Ishikawa (cell line): ENCODE measurements around the gene RFX6.

ENCODE experiments used
- CEBPB ChIP-seq: IDR thresholded peaks from 2 replicates; pipeline ENCODE4 v1.6.1; 2012
- CREB1 ChIP-seq: IDR thresholded peaks from 2 replicates; pipeline ENCODE4 v1.6.1; 2012; ENCODE audit warnings: low read depth
- EGR1 ChIP-seq: IDR thresholded peaks from 2 replicates; pipeline ENCODE4 v1.6.1; 2012
- EP300 ChIP-seq: IDR thresholded peaks from 2 replicates; pipeline ENCODE4 v1.6.1; 2012; ENCODE audit warnings: borderline replicate concordance
- FOXM1 ChIP-seq: IDR thresholded peaks from 2 replicates; pipeline ENCODE4 v1.6.1; 2012; ENCODE audit warnings: low read depth, borderline replicate concordance
- NFIC ChIP-seq: IDR thresholded peaks from 2 replicates; pipeline ENCODE4 v1.6.1; 2012
- RAD21 ChIP-seq: IDR thresholded peaks from 2 replicates; pipeline ENCODE4 v1.6.1; 2012; ENCODE audit warnings: low read depth
- TAF1 ChIP-seq: IDR thresholded peaks from 2 replicates; pipeline ENCODE4 v1.6.1; 2012; ENCODE audit warnings: low read depth, mild to moderate bottlenecking
- TCF12 ChIP-seq: IDR thresholded peaks from 2 replicates; pipeline ENCODE4 v1.6.1; 2012; ENCODE audit warnings: low read depth
- TEAD4 ChIP-seq: IDR thresholded peaks from 2 replicates; pipeline ENCODE4 v1.6.1; 2012
- YY1 ChIP-seq: IDR thresholded peaks from 2 replicates; pipeline ENCODE4 v1.6.1; 2012; ENCODE audit warnings: low read depth
- ZBTB7A ChIP-seq: IDR thresholded peaks from 2 replicates; pipeline ENCODE4 v1.6.1; 2012; ENCODE audit warnings: low read depth
- TF ChIP-seq, protein P1 (sequence below): IDR thresholded peaks from 2 replicates; pipeline ENCODE4 v1.6.1; 2012
- TF ChIP-seq, protein P2 (sequence below): IDR thresholded peaks from 2 replicates; pipeline ENCODE4 v1.6.1; 2012
- TF ChIP-seq, protein P3 (sequence below): IDR thresholded peaks from 2 replicates; pipeline ENCODE4 v1.6.1; 2012; ENCODE audit warnings: low read depth, mild to moderate bottlenecking

RFX6 gene

DNA sequence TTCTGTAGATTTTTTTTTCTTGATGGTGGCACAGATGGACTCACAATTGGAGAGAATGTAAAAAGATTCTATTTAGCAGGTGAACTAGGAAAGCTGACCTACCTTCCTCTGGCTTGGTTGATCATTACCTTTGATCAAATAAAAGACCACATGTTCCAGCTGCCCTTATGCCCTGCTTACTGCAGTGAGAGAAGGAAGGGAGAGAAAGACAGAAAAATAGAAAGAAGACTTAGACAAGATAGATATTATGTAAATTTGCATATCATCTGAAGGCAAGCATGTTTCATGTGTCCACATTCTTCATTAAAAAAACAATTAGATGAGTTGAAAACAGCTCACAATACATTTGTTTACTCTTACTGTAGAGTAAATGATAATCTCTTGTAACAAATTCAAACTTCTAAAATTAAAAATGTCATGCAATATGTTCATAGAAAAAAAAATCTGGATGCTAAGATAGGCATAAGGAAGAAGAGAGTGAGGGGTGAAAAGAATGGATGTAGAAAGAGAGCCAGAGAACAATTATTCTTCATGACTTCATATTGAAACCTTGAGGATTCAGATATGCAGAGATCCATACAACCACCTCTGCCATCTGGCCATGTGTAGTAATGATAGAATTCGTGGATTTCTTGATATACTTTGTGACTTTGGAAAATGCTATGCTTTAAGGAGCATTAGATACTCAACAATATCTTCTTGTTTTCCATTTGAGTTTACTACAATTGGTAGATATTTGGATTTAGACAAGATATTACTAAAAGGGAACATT is 71.7 kb downstream of the RFX6 start:
- TF ChIP-seq, protein P1, sequence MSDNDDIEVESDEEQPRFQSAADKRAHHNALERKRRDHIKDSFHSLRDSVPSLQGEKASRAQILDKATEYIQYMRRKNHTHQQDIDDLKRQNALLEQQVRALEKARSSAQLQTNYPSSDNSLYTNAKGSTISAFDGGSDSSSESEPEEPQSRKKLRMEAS, result no peak
- TF ChIP-seq, protein P2, sequence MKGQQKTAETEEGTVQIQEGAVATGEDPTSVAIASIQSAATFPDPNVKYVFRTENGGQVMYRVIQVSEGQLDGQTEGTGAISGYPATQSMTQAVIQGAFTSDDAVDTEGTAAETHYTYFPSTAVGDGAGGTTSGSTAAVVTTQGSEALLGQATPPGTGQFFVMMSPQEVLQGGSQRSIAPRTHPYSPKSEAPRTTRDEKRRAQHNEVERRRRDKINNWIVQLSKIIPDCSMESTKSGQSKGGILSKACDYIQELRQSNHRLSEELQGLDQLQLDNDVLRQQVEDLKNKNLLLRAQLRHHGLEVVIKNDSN, result no peak
- no peak for TF ChIP-seq NFIC
- TF ChIP-seq, protein P3, sequence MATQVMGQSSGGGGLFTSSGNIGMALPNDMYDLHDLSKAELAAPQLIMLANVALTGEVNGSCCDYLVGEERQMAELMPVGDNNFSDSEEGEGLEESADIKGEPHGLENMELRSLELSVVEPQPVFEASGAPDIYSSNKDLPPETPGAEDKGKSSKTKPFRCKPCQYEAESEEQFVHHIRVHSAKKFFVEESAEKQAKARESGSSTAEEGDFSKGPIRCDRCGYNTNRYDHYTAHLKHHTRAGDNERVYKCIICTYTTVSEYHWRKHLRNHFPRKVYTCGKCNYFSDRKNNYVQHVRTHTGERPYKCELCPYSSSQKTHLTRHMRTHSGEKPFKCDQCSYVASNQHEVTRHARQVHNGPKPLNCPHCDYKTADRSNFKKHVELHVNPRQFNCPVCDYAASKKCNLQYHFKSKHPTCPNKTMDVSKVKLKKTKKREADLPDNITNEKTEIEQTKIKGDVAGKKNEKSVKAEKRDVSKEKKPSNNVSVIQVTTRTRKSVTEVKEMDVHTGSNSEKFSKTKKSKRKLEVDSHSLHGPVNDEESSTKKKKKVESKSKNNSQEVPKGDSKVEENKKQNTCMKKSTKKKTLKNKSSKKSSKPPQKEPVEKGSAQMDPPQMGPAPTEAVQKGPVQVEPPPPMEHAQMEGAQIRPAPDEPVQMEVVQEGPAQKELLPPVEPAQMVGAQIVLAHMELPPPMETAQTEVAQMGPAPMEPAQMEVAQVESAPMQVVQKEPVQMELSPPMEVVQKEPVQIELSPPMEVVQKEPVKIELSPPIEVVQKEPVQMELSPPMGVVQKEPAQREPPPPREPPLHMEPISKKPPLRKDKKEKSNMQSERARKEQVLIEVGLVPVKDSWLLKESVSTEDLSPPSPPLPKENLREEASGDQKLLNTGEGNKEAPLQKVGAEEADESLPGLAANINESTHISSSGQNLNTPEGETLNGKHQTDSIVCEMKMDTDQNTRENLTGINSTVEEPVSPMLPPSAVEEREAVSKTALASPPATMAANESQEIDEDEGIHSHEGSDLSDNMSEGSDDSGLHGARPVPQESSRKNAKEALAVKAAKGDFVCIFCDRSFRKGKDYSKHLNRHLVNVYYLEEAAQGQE, result no peak
- TF ChIP-seq TAF1, result no peak
- no peak for TF ChIP-seq ZBTB7A
- no peak for TF ChIP-seq CREB1
- TF ChIP-seq EP300, result no peak
- no peak for TF ChIP-seq YY1
- TF ChIP-seq RAD21, result no peak
- no peak for TF ChIP-seq TEAD4
- no peak for TF ChIP-seq FOXM1
- no peak for TF ChIP-seq EGR1

DNA sequence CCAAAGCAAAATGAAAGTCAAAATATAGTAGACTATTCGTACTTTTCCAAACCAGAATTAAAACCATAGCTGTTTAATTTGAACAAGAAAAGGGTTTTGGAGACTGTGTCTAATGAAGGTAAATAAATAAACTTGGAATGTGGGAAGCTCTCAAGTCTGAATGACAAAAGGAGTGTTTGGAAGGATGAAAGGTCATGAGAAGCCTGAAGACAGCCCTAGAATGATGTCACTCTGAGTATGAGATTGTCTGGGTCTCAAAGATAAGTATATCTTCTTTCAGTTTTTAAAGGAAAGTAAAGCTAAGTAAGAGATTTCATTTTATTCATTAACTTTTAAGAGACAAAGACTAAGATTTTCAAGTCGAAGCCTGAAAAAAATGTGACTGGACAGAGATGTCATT is 72.9 kb downstream of the RFX6 start:
- TF ChIP-seq YY1, result no peak
- TF ChIP-seq TEAD4, result no peak
- TF ChIP-seq NFIC, result no peak
- TF ChIP-seq RAD21, result no peak
- TF ChIP-seq FOXM1, result no peak
- TF ChIP-seq EP300, result no peak
- TF ChIP-seq ZBTB7A, result no peak
- TF ChIP-seq EGR1, result no peak
- no peak for TF ChIP-seq TCF12
- TF ChIP-seq, protein P2, result no peak
- no peak for TF ChIP-seq CREB1

DNA sequence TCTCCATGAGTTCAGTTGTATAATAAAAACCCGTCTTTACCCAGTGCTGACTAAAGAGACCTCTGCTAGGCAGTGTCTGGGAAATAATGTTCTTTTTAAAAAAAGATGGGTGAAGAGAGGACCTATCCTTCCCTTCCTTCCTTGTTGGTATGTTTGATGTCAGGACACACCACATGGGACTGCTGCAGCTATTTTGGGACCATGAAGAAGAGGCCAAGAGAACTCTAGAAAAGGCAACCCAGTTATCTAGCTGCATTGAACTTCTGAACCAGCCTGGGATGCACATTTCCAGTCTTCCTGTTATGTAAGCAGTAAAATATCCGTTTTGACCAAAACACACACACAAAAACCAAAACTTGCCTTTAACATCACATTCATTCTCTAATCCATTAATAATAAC is 77.3 kb downstream of the RFX6 start:
- no peak for TF ChIP-seq CREB1
- no peak for TF ChIP-seq CEBPB
- no peak for TF ChIP-seq FOXM1

DNA sequence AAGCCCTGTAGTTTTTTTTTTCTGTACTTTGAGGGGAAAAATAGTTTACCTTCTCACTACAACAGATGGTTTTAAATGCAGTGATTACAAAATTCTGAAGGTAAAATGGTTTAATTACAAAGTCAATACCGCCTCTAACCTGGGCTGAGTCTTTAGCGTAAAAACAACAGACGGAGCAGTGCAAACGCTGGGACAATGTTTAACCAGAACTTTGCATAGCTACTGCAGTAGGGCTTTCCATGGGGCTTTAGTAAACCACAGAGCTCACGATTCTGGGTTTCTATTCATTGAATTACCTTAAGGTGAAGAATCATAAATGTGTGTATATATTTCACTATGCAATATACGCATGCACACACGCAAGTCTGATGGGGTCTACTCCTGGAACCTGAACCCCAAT is 77.9 kb downstream of the RFX6 start:
- TF ChIP-seq CREB1 (no peak), ZBTB7A (no peak), EP300 (no peak), TAF1 (no peak), EGR1 (no peak), CEBPB (no peak), TEAD4 (no peak), RAD21 (no peak), NFIC (no peak), YY1 (no peak), FOXM1 (no peak), TCF12 (no peak)
- TF ChIP-seq, protein P2, result no peak
- TF ChIP-seq, protein P1, result no peak
- TF ChIP-seq, protein P3, result no peak

DNA sequence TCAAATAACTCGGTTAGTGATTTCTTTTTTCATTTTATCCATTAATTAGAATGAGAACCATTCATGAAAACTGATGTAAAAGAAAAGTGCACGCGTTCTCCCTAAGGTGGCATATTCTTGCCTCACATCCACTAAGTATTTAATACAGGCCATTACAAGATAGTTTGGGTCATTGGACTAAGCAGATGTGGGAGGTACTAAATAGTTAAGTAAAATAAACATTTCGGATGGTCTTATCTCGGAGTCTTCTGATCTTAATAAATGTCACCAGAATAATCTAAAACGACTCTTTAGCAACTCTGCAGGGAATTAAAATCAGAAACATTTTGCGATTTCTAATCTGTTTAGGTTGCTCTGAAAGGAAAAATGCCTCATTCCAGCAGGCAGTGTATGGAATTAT is 78.7 kb downstream of the RFX6 start:
- TF ChIP-seq, protein P3, result no peak
- TF ChIP-seq RAD21, result no peak
- TF ChIP-seq EGR1, result no peak
- TF ChIP-seq, protein P2, result no peak
- no peak for TF ChIP-seq TCF12
- TF ChIP-seq CEBPB, result no peak
- TF ChIP-seq, protein P1, result no peak
- TF ChIP-seq FOXM1, result no peak
- no peak for TF ChIP-seq CREB1
- no peak for TF ChIP-seq TEAD4
- TF ChIP-seq EP300, result no peak
- TF ChIP-seq YY1, result no peak
- TF ChIP-seq TAF1, result no peak
- no peak for TF ChIP-seq NFIC
- TF ChIP-seq ZBTB7A, result no peak
